ENCODE data around the gene SNX11. TPM values are rescaled to one million over a fixed set of nuclear protein-coding genes. Genes with fewer than 3 reads are reported as not detected.

Gene SNX11
- total and polyA plus RNA-seq, 4 donors, result 11.4 to 31.0 (median 19.1) TPM

GRCh38 chr17:48123776-48124388, 16.3 kb downstream of the SNX11 start:
- no peak overlapping the region for H3K27ac ChIP-seq (ENCODE audit: low read depth in 1 of 2, low read length in 1 of 2)
- TF ChIP-seq, protein P1, sequence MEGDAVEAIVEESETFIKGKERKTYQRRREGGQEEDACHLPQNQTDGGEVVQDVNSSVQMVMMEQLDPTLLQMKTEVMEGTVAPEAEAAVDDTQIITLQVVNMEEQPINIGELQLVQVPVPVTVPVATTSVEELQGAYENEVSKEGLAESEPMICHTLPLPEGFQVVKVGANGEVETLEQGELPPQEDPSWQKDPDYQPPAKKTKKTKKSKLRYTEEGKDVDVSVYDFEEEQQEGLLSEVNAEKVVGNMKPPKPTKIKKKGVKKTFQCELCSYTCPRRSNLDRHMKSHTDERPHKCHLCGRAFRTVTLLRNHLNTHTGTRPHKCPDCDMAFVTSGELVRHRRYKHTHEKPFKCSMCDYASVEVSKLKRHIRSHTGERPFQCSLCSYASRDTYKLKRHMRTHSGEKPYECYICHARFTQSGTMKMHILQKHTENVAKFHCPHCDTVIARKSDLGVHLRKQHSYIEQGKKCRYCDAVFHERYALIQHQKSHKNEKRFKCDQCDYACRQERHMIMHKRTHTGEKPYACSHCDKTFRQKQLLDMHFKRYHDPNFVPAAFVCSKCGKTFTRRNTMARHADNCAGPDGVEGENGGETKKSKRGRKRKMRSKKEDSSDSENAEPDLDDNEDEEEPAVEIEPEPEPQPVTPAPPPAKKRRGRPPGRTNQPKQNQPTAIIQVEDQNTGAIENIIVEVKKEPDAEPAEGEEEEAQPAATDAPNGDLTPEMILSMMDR (IDR thresholded peaks at IDR 0.05; ENCODE audit: control extremely low read depth, extremely low read depth), result no peak
- H3K36me3 ChIP-seq (ENCODE audit: control insufficient read depth in 4 of 4, insufficient read depth in 4 of 4, low read length in 4 of 4), result peaks cover 14 to 39% (median 23%) of the 10 kb centered on the region in 4 donors
- no peak overlapping the region for H3K4me3 ChIP-seq
- no peaks in the 10 kb centered on the region for H3K9me3 ChIP-seq (ENCODE audit: control insufficient read depth in 4 of 4, insufficient read depth in 3 of 4, low read length in 3 of 4)
- H3K9ac ChIP-seq (ENCODE audit: insufficient read depth in 1 of 2, low read length in 2 of 2), result no peak overlapping the region
- no peaks in the 10 kb centered on the region for H3K4me1 ChIP-seq (ENCODE audit: control insufficient read depth in 5 of 5, insufficient read depth in 5 of 5, low read length in 5 of 5)
- DNase-seq (no peak), ATAC-seq (ENCODE audit: insufficient read depth, low FRiP score) (no peak)
- H3K27me3 ChIP-seq (ENCODE audit: control insufficient read depth in 3 of 3, insufficient read depth in 3 of 3, low read length in 2 of 3), result no peaks in the 10 kb centered on the region
- WGBS, 2 donors, result 96 to 100% methylated on average over 4 of the region's 4 CpGs

GRCh38 chr17:48125829-48126531, 18.4 kb downstream of the SNX11 start:
- H3K4me1 ChIP-seq (ENCODE audit: control insufficient read depth in 5 of 5, insufficient read depth in 5 of 5, low read length in 5 of 5), result no peaks in the 10 kb centered on the region
- WGBS, 2 donors, result 80 to 82% methylated on average over 9 of the region's 9 CpGs
- H3K27me3 ChIP-seq (ENCODE audit: control insufficient read depth in 3 of 3, insufficient read depth in 3 of 3, low read length in 2 of 3), result no peaks in the 10 kb centered on the region
- no peak overlapping the region for H3K4me3 ChIP-seq
- H3K27ac ChIP-seq (ENCODE audit: low read depth in 1 of 2, low read length in 1 of 2), result no peak overlapping the region
- peaks cover 14 to 36% (median 20%) of the 10 kb centered on the region in 4 donors for H3K36me3 ChIP-seq (ENCODE audit: control insufficient read depth in 4 of 4, insufficient read depth in 4 of 4, low read length in 4 of 4)
- DNase-seq (no peak), ATAC-seq (ENCODE audit: insufficient read depth, low FRiP score) (no peak)
- TF ChIP-seq, protein P1 (IDR thresholded peaks at IDR 0.05; ENCODE audit: control extremely low read depth, extremely low read depth), result no peak
- H3K9ac ChIP-seq (ENCODE audit: insufficient read depth in 1 of 2, low read length in 2 of 2), result no peak overlapping the region
- no peaks in the 10 kb centered on the region for H3K9me3 ChIP-seq (ENCODE audit: control insufficient read depth in 4 of 4, insufficient read depth in 3 of 4, low read length in 3 of 4)

DNA sequence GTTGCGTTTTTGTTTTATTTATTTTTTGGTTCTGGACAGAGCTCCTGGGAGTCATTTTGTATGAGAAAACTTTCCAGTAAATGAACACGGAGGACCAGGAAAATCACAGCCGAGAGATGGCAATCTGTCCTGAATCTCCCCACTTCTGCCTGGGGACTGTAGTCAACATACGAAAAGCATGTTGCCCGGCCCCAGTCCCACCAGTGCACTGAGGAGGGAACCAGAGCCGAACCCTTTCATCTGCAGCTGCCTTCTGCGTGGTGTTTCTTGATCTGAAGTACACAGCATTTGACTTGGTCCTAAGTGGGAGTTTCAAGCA, 18.9 kb downstream of the SNX11 start:
- DNase-seq (no peak), ATAC-seq (ENCODE audit: insufficient read depth, low FRiP score) (no peak)
- WGBS, 2 donors, result 87 to 88% methylated on average over 7 of the region's 7 CpGs
- Histone ChIP-seq H3K27me3 (ENCODE audit: control insufficient read depth in 3 of 3, insufficient read depth in 3 of 3, low read length in 2 of 3) (no peaks in the 10 kb centered on the region), H3K9ac (ENCODE audit: insufficient read depth in 1 of 2, low read length in 2 of 2) (no peak overlapping the region), H3K9me3 (ENCODE audit: control insufficient read depth in 4 of 4, insufficient read depth in 3 of 4, low read length in 3 of 4) (no peaks in the 10 kb centered on the region), H3K36me3 (ENCODE audit: control insufficient read depth in 4 of 4, insufficient read depth in 4 of 4, low read length in 4 of 4) (peaks cover 10 to 30% (median 16%) of the 10 kb centered on the region in 4 donors), H3K4me1 (ENCODE audit: control insufficient read depth in 5 of 5, insufficient read depth in 5 of 5, low read length in 5 of 5) (no peaks in the 10 kb centered on the region), H3K27ac (ENCODE audit: low read depth in 1 of 2, low read length in 1 of 2) (no peak overlapping the region), H3K4me3 (no peak overlapping the region)
- TF ChIP-seq, protein P1 (IDR thresholded peaks at IDR 0.05; ENCODE audit: control extremely low read depth, extremely low read depth), result no peak
